Astrocyte of the hippocampus (primary cell): ENCODE measurements around the gene SYNGR1.
"Not testable (repeated sequence)": the region's sequence is repeated elsewhere in the genome, so short reads cannot be mapped to it uniquely, and the experiment has no call there.

Experiments used
- DNase-seq: peaks from one replicate; pipeline ENCODE4 v3.0.0; 2011; ENCODE audit warnings: low read depth, low spot score

The SYNGR1 gene

GRCh38 chr22:39408807-39409206, 59.0 kb downstream of the SYNGR1 start:
- no peak for DNase-seq

- no peak for DNase-seq
Observed at GRCh38 chr22:39409516-39410029, 59.8 kb downstream of the SYNGR1 start.

- DNase-seq = no peak
Observed at GRCh38 chr22:39410264-39410663, 60.5 kb downstream of the SYNGR1 start.

GRCh38 chr22:39411828-39412365, 62.1 kb downstream of the SYNGR1 start:
- DNase-seq = not testable (repeated sequence)

GRCh38 chr22:39413204-39413603, 63.4 kb downstream of the SYNGR1 start:
- not testable (repeated sequence) for DNase-seq

- no peak for DNase-seq
Observed at GRCh38 chr22:39414377-39414776, 64.6 kb downstream of the SYNGR1 start.

GRCh38 chr22:39414886-39415285, 65.1 kb downstream of the SYNGR1 start:
- no peak for DNase-seq

GRCh38 chr22:39415506-39415905, 65.7 kb downstream of the SYNGR1 start:
- no peak for DNase-seq

- no peak for DNase-seq
Observed at GRCh38 chr22:39416319-39416718, 66.5 kb downstream of the SYNGR1 start.

- DNase-seq = no peak
Observed at GRCh38 chr22:39417641-39418040, 67.8 kb downstream of the SYNGR1 start.

- no peak for DNase-seq
Observed at GRCh38 chr22:39418696-39419095, 68.9 kb downstream of the SYNGR1 start.

- DNase-seq = no peak
Observed at GRCh38 chr22:39419096-39419495, 69.3 kb downstream of the SYNGR1 start.

GRCh38 chr22:39419911-39420310, 70.1 kb downstream of the SYNGR1 start:
- DNase-seq = no peak

- no peak for DNase-seq
Observed at GRCh38 chr22:39421691-39422090, 71.9 kb downstream of the SYNGR1 start.

GRCh38 chr22:39422101-39422500, 72.3 kb downstream of the SYNGR1 start:
- DNase-seq = no peak

- no peak for DNase-seq
Observed at GRCh38 chr22:39422721-39423120, 72.9 kb downstream of the SYNGR1 start.

- no peak for DNase-seq
Observed at GRCh38 chr22:39423976-39424375, 74.2 kb downstream of the SYNGR1 start.

GRCh38 chr22:39426380-39427043, 76.7 kb downstream of the SYNGR1 start:
- no peak for DNase-seq

- DNase-seq = no peak
Observed at GRCh38 chr22:39427751-39428596, 78.2 kb downstream of the SYNGR1 start.

- peak; percentile 60 for DNase-seq
Observed at GRCh38 chr22:39428597-39429071, 78.8 kb downstream of the SYNGR1 start.

- DNase-seq = no peak
Observed at GRCh38 chr22:39429186-39429585, 79.4 kb downstream of the SYNGR1 start.

GRCh38 chr22:39429916-39430575, 80.3 kb downstream of the SYNGR1 start:
- no peak for DNase-seq
